ENCODE measurements around the gene SERPINE3.

SERPINE3 gene

DNA sequence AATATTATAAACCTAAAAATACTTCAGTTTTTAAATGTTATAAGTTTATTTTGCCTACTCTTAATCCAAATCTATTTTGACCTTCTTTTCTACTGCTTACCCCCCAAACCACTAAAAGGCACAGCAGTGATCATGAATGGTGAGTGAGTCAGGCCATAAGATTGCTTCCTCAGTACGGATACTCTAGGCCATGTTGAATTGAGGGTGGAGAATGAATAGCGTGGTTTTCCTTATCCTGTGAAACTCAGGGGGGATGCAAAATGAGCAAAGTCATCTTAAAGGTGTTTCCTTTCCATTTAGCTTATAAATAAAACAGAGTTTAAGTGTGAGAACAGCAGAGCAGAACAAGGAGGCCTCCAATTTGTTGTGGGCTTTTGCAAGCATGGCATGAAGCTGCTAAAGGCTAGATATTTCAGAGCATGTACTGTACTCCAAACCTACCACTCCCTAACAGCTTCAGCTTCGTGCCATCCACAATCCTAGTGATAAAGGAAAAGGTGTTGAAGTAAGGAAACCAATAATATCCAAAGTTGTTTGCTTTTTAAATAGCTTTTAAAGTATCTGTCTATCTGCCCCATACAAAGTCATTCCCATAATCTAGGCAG lies 25.0 kb downstream of the SERPINE3 start:
- DNase-seq: peak; percentile 39

DNA sequence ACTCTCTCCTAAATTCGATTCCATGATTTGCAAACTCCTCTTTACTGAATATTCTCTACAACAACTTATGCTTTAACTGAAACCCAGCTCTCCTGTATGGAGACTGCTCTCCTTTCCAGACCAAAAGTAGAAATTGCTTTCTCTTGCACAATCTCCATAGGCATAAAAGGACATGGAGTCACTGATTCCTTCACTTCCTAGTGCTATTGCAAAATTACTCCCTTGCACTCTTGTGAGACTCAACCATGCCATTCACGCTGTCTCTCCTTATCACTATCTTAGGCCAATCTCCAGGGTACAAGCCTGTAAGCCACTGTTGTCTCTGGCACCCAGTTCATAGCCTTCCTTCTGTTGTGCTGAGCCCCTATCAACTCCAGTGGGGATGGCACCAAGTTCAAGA lies 30.6 kb downstream of the SERPINE3 start:
- no peak for DNase-seq

DNA sequence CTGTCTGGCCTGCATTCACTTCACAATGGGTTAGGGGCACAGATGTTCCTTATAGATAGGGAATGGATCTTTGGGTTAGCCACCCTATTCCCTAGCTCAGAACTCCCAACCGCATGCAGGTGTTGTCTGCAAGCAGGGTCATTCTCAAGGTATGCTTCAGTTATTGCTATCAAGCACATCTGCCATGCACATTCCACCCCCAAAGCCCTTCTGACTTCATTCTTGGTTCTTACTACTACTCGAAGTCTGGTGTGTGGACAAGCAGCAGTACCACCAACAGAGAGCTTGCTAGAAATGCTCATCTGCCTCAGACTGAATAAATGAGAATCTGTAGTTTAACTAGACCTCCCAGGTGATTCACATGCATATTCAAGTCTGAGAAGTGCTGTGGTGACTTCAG lies 31.3 kb downstream of the SERPINE3 start:
- DNase-seq: no peak

- DNase-seq: no peak
Observed at GRCh38 chr13:51371768-51372399, 32.4 kb downstream of the SERPINE3 start.

DNA sequence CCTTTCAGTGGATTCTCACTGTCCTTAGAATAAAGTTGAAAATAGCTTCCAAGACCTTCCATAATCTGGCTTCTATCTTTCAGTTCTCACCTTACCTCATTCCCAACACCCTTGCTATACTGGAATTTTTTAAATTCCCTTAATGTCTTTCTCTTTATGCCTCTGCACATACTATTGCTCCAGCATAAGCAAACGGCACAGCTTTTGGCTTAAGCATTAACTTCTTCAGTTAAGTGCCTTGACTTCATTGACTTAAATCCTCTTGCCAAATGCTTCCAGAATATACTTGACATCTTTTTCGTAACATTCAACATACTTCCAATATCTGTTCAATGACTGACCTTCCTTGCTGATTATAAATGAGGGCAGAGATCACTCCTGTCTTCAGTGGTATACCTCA lies 34.0 kb downstream of the SERPINE3 start:
- no peak for DNase-seq

DNA sequence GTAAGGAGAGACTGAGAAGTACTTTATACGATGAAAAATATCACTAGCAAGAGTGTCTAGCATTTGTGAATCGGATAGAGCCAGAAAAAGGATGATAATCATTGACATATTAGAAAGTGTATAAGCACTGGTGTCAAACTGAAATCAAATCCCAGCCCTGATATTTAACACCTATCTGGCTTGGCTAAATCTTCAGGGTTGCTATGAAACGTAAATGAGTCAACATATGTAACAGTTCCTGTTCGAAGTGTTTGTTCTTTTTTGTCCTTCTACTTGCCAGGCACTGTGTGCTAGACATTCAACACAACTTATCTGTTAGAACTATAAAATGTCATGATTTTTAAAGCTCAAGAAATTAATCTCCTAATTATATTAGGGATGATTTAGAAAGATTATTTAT lies 40.8 kb downstream of the SERPINE3 start:
- no peak for DNase-seq

DNA sequence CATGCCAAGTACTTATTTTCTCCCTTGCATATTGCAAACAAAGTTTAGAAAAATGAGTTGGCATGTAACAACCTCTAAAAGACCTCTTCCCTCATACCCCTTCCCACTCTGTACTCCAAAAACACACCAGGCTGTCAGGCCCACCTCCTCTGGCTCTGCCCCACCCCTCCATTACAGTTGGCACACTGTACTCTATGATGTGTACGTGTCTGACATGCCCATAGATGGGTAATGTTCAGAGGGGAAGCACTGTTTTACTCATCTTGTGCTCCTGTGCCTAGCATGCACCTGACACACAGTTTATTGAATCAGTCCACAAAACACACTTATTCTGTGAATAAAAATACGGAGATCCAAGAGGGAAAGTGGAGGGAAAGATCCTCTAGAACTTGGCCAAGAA lies 45.6 kb downstream of the SERPINE3 start:
- no peak for DNase-seq

GRCh38 chr13:51394724-51395123 lies 55.2 kb downstream of the SERPINE3 start:
- no peak for DNase-seq

GRCh38 chr13:51396352-51396751 lies 56.9 kb downstream of the SERPINE3 start:
- DNase-seq: no peak

- no peak for DNase-seq
Observed at GRCh38 chr13:51397262-51397941, 57.9 kb downstream of the SERPINE3 start.

- DNase-seq: no peak
Observed at GRCh38 chr13:51405176-51405575, 65.7 kb downstream of the SERPINE3 start.

DNA sequence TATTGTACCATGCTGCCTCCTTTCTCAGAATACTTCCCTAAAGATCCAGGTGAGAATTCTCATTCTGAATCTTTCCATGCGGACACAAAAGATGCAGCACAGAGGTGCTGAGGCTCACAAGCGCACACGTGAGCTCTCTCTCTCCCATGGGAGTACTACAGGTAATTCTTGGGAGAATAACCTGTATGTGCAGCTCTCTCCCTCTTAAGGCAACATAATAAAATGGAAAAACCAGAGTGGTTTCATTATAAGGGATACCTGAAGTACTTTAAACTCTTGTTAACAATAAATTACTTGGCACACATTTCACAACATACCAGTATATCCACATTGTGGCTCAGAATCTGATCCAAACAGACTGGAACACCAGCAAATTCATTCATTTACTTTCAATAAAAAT lies 72.9 kb downstream of the SERPINE3 start:
- DNase-seq: no peak

Measured in kidney glomerular epithelial cell (primary cell).